GM23338 (cell line): ENCODE results near the gene PMAIP1. TPM values are rescaled to one million over a fixed set of nuclear protein-coding genes. Genes with fewer than 3 reads are reported as not detected.

Source experiments
- ATAC-seq: fragments of 200-7000 bp; cut with Tn5 transposase; 3 replicates; pipeline ENCODE4 v1.9.1; 2020
- DNase-seq: peaks from one replicate; pipeline ENCODE4 v3.0.0-alpha.2; 2015; ENCODE audit warnings: low spot score
- H2AFZ ChIP-seq: fragments of 200-600 bp; sonication (generic); 2 replicates; pipeline ENCODE4 v1.8.0; 2016; ENCODE audit warnings: antibody characterized with exemption, mild to moderate bottlenecking, moderate library complexity
- H3F3A ChIP-seq: fragments of 200-600 bp; sonication (generic); replicated peaks from 2 replicates; pipeline ENCODE4 v1.8.0; 2017; ENCODE audit warnings: antibody characterized with exemption, mixed run types, low read depth
- H3K27ac ChIP-seq: fragments of 200-600 bp; sonication (generic); 2 replicates; pipeline ENCODE4 v1.6.1; 2016; ENCODE audit warnings: low read depth
- H3K27me3 ChIP-seq: fragments of 200-600 bp; sonication (generic); 2 replicates; pipeline ENCODE4 v1.8.0; 2016; ENCODE audit warnings: mild to moderate bottlenecking, mixed run types, moderate library complexity; ENCODE audit not compliant: insufficient read depth
- H3K36me3 ChIP-seq: fragments of 200-600 bp; sonication (generic); 2 replicates; pipeline ENCODE4 v1.8.0; 2016; ENCODE audit warnings: mild to moderate bottlenecking; ENCODE audit not compliant: insufficient read depth
- H3K4me1 ChIP-seq: fragments of 200-600 bp; sonication (generic); 2 replicates; pipeline ENCODE4 v1.8.0; 2016; ENCODE audit warnings: mild to moderate bottlenecking, moderate library complexity; ENCODE audit not compliant: insufficient read depth
- H3K4me2 ChIP-seq: fragments of 200-600 bp; sonication (generic); 2 replicates; pipeline ENCODE4 v1.7.1; 2017; ENCODE audit warnings: mixed run types
- H3K4me3 ChIP-seq: fragments of 200-600 bp; sonication (generic); 2 replicates; pipeline ENCODE4 v1.6.1; 2016; ENCODE audit warnings: mixed run types
- H3K79me2 ChIP-seq: fragments of 200-600 bp; sonication (generic); replicated peaks from 2 replicates; pipeline ENCODE4 v1.8.0; 2017; ENCODE audit warnings: mild to moderate bottlenecking; ENCODE audit not compliant: insufficient read depth
- H3K9me2 ChIP-seq: fragments of 200-600 bp; sonication (generic); 2 replicates; pipeline ENCODE4 v1.8.0; 2017; ENCODE audit not compliant: insufficient read depth
- H4K20me1 ChIP-seq: fragments of 200-600 bp; sonication (generic); replicated peaks from 2 replicates; pipeline ENCODE4 v1.8.0; 2017; ENCODE audit warnings: mild to moderate bottlenecking; ENCODE audit not compliant: insufficient read depth
- H3K27ac Mint-ChIP-seq: 2 replicates; pipeline ENCODE4 v1.8.0; 2020; ENCODE audit warnings: inconsistent platforms, mild to moderate bottlenecking, moderate library complexity, mixed read lengths
- H3K27me3 Mint-ChIP-seq: 3 replicates; pipeline ENCODE4 v1.8.0; 2022; ENCODE audit warnings: low read depth, mild to moderate bottlenecking, moderate library complexity, mixed read lengths, inconsistent platforms; ENCODE audit not compliant: insufficient read depth, poor library complexity
- H3K36me3 Mint-ChIP-seq: 3 replicates; pipeline ENCODE4 v1.8.0; 2021; ENCODE audit warnings: low read depth, mild to moderate bottlenecking, inconsistent platforms, moderate library complexity, mixed read lengths
- H3K4me1 Mint-ChIP-seq: 3 replicates; pipeline ENCODE4 v1.8.0; 2020; ENCODE audit warnings: mild to moderate bottlenecking, inconsistent platforms, mixed read lengths
- H3K4me3 Mint-ChIP-seq: 3 replicates; pipeline ENCODE4 v1.8.0; 2021; ENCODE audit warnings: moderate library complexity, mild to moderate bottlenecking, inconsistent platforms, mixed read lengths
- H3K9me3 Mint-ChIP-seq: 3 replicates; pipeline ENCODE4 v1.8.0; 2020; ENCODE audit warnings: moderate library complexity, mild to moderate bottlenecking, inconsistent platforms, mixed read lengths
- CREB1 ChIP-seq: fragments of 250-450 bp; sonication (Bioruptor Pico); IDR thresholded peaks from 2 replicates; pipeline ENCODE4 v1.5.0; 2020; ENCODE audit warnings: low read depth, mild to moderate bottlenecking, moderate library complexity
- EZH2 ChIP-seq: fragments of 200-600 bp; sonication (generic); IDR thresholded peaks from one replicate; pipeline ENCODE4 v1.8.0; 2017; ENCODE audit warnings: antibody characterized with exemption, mild to moderate bottlenecking, low read depth; ENCODE audit not compliant: unreplicated experiment
- EZH2phosphoT487 ChIP-seq: fragments of 200-600 bp; sonication (generic); IDR thresholded peaks from one replicate; pipeline ENCODE4 v1.8.1; 2018; ENCODE audit warnings: antibody characterized with exemption; ENCODE audit not compliant: unreplicated experiment
- JUNB ChIP-seq: IDR thresholded peaks from one replicate; pipeline ENCODE4 v1.6.1; 2016; ENCODE audit warnings: antibody characterized with exemption; ENCODE audit not compliant: unreplicated experiment
- NANOG ChIP-seq: IDR thresholded peaks from 2 replicates; pipeline ENCODE4 v1.6.1; 2016; ENCODE audit warnings: antibody characterized with exemption, borderline replicate concordance
- POLR2AphosphoS5 ChIP-seq: IDR thresholded peaks from 2 replicates; pipeline ENCODE4 v1.6.1; 2016; ENCODE audit warnings: antibody characterized with exemption, low read depth
- STAT1 ChIP-seq: IDR thresholded peaks from one replicate; pipeline ENCODE4 v1.6.1; 2016; ENCODE audit warnings: antibody characterized with exemption; ENCODE audit not compliant: unreplicated experiment
- ZNF114 ChIP-seq: fragments of 250-450 bp; sonication (Bioruptor Pico); IDR thresholded peaks from 2 replicates; pipeline ENCODE4 v1.5.0; 2020; ENCODE audit warnings: mild to moderate bottlenecking, moderate library complexity
- ZNF331 ChIP-seq: fragments of 250-450 bp; sonication (Bioruptor Pico); IDR thresholded peaks from 2 replicates; pipeline ENCODE4 v1.5.0; 2020; ENCODE audit warnings: low read depth, mild to moderate bottlenecking, moderate library complexity
- polyA plus RNA-seq: library from polyadenylated mRNA; unstranded; fragments of >200 nt; fragmentation: Nextera tagmentation; extraction: Ambion mirVana; gene quantifications from 2 replicates; pipeline ENCODE4 v1.2.1, GENCODE V29; 2016
- total RNA-seq: library from RNA; depleted of rRNA; stranded (reverse); fragments of >200 nt; shearing (Covaris generic); gene quantifications from 2 replicates; pipeline ENCODE4 v1.2.3, GENCODE V29; 2014
- TF ChIP-seq, protein P1 (sequence below), 2 experiments: fragments of 200-600 bp in 1 of 2; sonication (generic) in 1 of 2; conservative IDR thresholded peaks; 2 replicates each; pipeline versions ENCODE4 v1.5.1 to v1.6.1; 2016 to 2017; ENCODE audit warnings: antibody characterized with exemption in 2 of 2, low read depth in 2 of 2, mild to moderate bottlenecking in 2 of 2, moderate library complexity in 1 of 2
- TF ChIP-seq, protein P2 (sequence below): IDR thresholded peaks from 2 replicates; pipeline ENCODE4 v1.6.1; 2016; ENCODE audit warnings: antibody characterized with exemption
- TF ChIP-seq, protein P3 (sequence below): fragments of 250-450 bp; sonication (Bioruptor Pico); IDR thresholded peaks from 2 replicates; pipeline ENCODE4 v1.5.0; 2020; ENCODE audit warnings: mild to moderate bottlenecking, moderate library complexity
- TF ChIP-seq, protein P4 (sequence below): IDR thresholded peaks from one replicate; pipeline ENCODE4 v1.6.1; 2018; ENCODE audit warnings: antibody characterized with exemption; ENCODE audit not compliant: unreplicated experiment

The PMAIP1 gene
- total and polyA plus RNA-seq, 2 experiments from 2014 or later = 156 to 296 TPM

DNA sequence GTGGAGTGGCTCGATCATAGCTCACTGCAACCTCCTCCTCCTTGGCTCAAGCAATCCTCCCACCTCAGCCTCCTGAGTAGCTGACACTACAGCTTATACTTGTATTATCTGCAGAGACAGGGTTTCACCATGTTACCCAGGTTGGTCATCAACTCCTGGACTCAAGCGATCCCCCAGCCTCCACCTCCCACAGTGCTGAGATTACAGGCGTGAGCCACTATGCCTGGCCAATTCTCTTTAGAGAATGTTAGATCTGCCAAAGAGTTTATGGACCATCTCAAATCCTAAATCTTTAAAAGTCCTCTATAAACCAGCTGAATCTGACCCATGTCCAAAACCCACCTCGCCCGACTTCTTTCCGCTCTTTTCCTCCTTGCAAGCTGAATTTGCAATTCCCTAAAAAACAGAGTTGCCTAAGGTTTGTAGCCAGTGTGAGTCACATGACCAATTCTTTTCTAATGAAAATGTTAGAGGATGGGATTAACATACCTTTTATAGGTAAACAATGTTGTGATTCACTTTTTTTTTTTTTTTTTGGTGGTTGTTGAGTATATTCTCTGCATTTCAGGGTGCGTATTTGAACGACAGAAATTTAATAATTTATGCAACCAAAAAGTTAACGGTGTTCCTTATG is 2.4 kb upstream of the PMAIP1 start:
- Histone ChIP-seq H3K4me1 (peaks cover 18% of the 10 kb centered on the region), H4K20me1 (peaks cover 14% of the 10 kb centered on the region), H3K27me3 (peaks cover 7% of the 10 kb centered on the region), H2AFZ (no peak overlapping the region), H3K36me3 (peaks cover 3% of the 10 kb centered on the region; the same call in 1 of the 2 replicates), H3K79me2 (peaks cover 26% of the 10 kb centered on the region), H3F3A (peaks cover 7% of the 10 kb centered on the region), H3K9me2 (no peaks in the 10 kb centered on the region), H3K27ac (peak overlapping the region; percentile 56), H3K4me3 (peak overlapping the region; percentile 77), H3K4me2 (peak overlapping the region; percentile 72)
- Mint-ChIP-seq H3K4me1 (peaks cover 33% of the 10 kb centered on the region), H3K36me3 (peaks cover 20% of the 10 kb centered on the region), H3K4me3 (peak overlapping the region; percentile 94), H3K27me3 (peaks cover 9% of the 10 kb centered on the region), H3K9me3 (0 out of 3 replicates have a peak, but pooled peaks cover 3% of the 10 kb centered on the region), H3K27ac (peak overlapping the region; percentile 71)
- TF ChIP-seq EZH2phosphoT487 = no peak
- no peak for TF ChIP-seq ZNF114 (CRISPR knock-in tag)
- TF ChIP-seq, protein P1, sequence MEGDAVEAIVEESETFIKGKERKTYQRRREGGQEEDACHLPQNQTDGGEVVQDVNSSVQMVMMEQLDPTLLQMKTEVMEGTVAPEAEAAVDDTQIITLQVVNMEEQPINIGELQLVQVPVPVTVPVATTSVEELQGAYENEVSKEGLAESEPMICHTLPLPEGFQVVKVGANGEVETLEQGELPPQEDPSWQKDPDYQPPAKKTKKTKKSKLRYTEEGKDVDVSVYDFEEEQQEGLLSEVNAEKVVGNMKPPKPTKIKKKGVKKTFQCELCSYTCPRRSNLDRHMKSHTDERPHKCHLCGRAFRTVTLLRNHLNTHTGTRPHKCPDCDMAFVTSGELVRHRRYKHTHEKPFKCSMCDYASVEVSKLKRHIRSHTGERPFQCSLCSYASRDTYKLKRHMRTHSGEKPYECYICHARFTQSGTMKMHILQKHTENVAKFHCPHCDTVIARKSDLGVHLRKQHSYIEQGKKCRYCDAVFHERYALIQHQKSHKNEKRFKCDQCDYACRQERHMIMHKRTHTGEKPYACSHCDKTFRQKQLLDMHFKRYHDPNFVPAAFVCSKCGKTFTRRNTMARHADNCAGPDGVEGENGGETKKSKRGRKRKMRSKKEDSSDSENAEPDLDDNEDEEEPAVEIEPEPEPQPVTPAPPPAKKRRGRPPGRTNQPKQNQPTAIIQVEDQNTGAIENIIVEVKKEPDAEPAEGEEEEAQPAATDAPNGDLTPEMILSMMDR (conservative IDR thresholded peaks at IDR 0.05; ENCODE audit: low read depth in 2 of 2) = no peak
- TF ChIP-seq STAT1 = no peak
- TF ChIP-seq JUNB = no peak
- TF ChIP-seq, protein P2, sequence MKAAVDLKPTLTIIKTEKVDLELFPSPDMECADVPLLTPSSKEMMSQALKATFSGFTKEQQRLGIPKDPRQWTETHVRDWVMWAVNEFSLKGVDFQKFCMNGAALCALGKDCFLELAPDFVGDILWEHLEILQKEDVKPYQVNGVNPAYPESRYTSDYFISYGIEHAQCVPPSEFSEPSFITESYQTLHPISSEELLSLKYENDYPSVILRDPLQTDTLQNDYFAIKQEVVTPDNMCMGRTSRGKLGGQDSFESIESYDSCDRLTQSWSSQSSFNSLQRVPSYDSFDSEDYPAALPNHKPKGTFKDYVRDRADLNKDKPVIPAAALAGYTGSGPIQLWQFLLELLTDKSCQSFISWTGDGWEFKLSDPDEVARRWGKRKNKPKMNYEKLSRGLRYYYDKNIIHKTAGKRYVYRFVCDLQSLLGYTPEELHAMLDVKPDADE = no peak
- no peak for TF ChIP-seq EZH2
- no peak; the same call in 1 of the 2 replicates for TF ChIP-seq POLR2AphosphoS5
- TF ChIP-seq CREB1 (CRISPR knock-in tag) = no peak
- TF ChIP-seq, protein P3, sequence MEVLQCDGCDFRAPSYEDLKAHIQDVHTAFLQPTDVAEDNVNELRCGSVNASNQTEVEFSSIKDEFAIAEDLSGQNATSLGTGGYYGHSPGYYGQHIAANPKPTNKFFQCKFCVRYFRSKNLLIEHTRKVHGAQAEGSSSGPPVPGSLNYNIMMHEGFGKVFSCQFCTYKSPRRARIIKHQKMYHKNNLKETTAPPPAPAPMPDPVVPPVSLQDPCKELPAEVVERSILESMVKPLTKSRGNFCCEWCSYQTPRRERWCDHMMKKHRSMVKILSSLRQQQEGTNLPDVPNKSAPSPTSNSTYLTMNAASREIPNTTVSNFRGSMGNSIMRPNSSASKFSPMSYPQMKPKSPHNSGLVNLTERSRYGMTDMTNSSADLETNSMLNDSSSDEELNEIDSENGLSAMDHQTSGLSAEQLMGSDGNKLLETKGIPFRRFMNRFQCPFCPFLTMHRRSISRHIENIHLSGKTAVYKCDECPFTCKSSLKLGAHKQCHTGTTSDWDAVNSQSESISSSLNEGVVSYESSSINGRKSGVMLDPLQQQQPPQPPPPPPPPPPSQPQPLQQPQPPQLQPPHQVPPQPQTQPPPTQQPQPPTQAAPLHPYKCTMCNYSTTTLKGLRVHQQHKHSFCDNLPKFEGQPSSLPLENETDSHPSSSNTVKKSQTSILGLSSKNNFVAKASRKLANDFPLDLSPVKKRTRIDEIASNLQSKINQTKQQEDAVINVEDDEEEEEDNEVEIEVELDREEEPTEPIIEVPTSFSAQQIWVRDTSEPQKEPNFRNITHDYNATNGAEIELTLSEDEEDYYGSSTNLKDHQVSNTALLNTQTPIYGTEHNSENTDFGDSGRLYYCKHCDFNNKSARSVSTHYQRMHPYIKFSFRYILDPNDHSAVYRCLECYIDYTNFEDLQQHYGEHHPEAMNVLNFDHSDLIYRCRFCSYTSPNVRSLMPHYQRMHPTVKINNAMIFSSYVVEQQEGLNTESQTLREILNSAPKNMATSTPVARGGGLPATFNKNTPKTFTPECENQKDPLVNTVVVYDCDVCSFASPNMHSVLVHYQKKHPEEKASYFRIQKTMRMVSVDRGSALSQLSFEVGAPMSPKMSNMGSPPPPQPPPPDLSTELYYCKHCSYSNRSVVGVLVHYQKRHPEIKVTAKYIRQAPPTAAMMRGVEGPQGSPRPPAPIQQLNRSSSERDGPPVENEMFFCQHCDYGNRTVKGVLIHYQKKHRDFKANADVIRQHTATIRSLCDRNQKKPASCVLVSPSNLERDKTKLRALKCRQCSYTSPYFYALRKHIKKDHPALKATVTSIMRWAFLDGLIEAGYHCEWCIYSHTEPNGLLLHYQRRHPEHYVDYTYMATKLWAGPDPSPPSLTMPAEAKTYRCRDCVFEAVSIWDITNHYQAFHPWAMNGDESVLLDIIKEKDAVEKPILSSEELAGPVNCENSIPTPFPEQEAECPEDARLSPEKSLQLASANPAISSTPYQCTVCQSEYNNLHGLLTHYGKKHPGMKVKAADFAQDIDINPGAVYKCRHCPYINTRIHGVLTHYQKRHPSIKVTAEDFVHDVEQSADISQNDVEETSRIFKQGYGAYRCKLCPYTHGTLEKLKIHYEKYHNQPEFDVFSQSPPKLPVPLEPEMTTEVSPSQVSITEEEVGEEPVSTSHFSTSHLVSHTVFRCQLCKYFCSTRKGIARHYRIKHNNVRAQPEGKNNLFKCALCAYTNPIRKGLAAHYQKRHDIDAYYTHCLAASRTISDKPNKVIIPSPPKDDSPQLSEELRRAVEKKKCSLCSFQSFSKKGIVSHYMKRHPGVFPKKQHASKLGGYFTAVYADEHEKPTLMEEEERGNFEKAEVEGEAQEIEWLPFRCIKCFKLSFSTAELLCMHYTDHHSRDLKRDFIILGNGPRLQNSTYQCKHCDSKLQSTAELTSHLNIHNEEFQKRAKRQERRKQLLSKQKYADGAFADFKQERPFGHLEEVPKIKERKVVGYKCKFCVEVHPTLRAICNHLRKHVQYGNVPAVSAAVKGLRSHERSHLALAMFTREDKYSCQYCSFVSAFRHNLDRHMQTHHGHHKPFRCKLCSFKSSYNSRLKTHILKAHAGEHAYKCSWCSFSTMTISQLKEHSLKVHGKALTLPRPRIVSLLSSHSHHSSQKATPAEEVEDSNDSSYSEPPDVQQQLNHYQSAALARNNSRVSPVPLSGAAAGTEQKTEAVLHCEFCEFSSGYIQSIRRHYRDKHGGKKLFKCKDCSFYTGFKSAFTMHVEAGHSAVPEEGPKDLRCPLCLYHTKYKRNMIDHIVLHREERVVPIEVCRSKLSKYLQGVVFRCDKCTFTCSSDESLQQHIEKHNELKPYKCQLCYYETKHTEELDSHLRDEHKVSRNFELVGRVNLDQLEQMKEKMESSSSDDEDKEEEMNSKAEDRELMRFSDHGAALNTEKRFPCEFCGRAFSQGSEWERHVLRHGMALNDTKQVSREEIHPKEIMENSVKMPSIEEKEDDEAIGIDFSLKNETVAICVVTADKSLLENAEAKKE (CRISPR knock-in tag) = no peak
- TF ChIP-seq NANOG = no peak
- TF ChIP-seq, protein P4, sequence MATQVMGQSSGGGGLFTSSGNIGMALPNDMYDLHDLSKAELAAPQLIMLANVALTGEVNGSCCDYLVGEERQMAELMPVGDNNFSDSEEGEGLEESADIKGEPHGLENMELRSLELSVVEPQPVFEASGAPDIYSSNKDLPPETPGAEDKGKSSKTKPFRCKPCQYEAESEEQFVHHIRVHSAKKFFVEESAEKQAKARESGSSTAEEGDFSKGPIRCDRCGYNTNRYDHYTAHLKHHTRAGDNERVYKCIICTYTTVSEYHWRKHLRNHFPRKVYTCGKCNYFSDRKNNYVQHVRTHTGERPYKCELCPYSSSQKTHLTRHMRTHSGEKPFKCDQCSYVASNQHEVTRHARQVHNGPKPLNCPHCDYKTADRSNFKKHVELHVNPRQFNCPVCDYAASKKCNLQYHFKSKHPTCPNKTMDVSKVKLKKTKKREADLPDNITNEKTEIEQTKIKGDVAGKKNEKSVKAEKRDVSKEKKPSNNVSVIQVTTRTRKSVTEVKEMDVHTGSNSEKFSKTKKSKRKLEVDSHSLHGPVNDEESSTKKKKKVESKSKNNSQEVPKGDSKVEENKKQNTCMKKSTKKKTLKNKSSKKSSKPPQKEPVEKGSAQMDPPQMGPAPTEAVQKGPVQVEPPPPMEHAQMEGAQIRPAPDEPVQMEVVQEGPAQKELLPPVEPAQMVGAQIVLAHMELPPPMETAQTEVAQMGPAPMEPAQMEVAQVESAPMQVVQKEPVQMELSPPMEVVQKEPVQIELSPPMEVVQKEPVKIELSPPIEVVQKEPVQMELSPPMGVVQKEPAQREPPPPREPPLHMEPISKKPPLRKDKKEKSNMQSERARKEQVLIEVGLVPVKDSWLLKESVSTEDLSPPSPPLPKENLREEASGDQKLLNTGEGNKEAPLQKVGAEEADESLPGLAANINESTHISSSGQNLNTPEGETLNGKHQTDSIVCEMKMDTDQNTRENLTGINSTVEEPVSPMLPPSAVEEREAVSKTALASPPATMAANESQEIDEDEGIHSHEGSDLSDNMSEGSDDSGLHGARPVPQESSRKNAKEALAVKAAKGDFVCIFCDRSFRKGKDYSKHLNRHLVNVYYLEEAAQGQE = no peak
- TF ChIP-seq ZNF331 (CRISPR knock-in tag) = no peak
- peak; percentile 84 for DNase-seq
- ATAC-seq = peak; percentile 4
